Measurements from ENCODE around the gene MECP2. TPM values are rescaled to one million over a fixed set of nuclear protein-coding genes. Genes with fewer than 3 reads are reported as not detected.

Gene MECP2
- total RNA-seq, 1 experiment from 2014 or later: 20.4 TPM

GRCh38 chrX:154032653-154033052 is 64.9 kb downstream of the MECP2 start:
- Histone ChIP-seq H3K9me3 (ENCODE audit: low read length) (no peaks in the 10 kb centered on the region), H3K79me2 (ENCODE audit: low read length) (peaks cover 6% of the 10 kb centered on the region; the same call in 1 of the 2 replicates), H2AFZ (ENCODE audit: low read length) (no peak overlapping the region), H4K20me1 (ENCODE audit: insufficient read depth, low read depth, low read length) (no peaks in the 10 kb centered on the region), H3K9ac (ENCODE audit: low read length) (no peak overlapping the region), H3K4me2 (ENCODE audit: low read depth, low read length, poor library complexity, severe bottlenecking) (no peak overlapping the region), H3K4me1 (ENCODE audit: low read length) (no peaks in the 10 kb centered on the region), H3K27me3 (ENCODE audit: low read length) (no peaks in the 10 kb centered on the region), H3K9me2 (replicated peaks; ENCODE audit: insufficient read depth, low read length) (no peaks in the 10 kb centered on the region), H3K36me3 (ENCODE audit: insufficient read depth, low read length) (no peaks in the 10 kb centered on the region), H3K4me3 (ENCODE audit: low read length) (no peak overlapping the region), H3K27ac (ENCODE audit: low read length) (no peak overlapping the region)
- no peak for DNase-seq

- Histone ChIP-seq H3K4me2 (ENCODE audit: low read depth, low read length, poor library complexity, severe bottlenecking) (no peak overlapping the region), H3K36me3 (ENCODE audit: insufficient read depth, low read length) (no peaks in the 10 kb centered on the region), H3K4me1 (ENCODE audit: low read length) (no peaks in the 10 kb centered on the region), H3K9ac (ENCODE audit: low read length) (no peak overlapping the region), H3K27ac (ENCODE audit: low read length) (no peak overlapping the region), H3K27me3 (ENCODE audit: low read length) (no peaks in the 10 kb centered on the region), H4K20me1 (ENCODE audit: insufficient read depth, low read depth, low read length) (no peaks in the 10 kb centered on the region), H2AFZ (ENCODE audit: low read length) (no peak overlapping the region), H3K4me3 (ENCODE audit: low read length) (no peak overlapping the region), H3K79me2 (ENCODE audit: low read length) (peaks cover 6% of the 10 kb centered on the region; the same call in 1 of the 2 replicates), H3K9me2 (replicated peaks; ENCODE audit: insufficient read depth, low read length) (no peaks in the 10 kb centered on the region), H3K9me3 (ENCODE audit: low read length) (no peaks in the 10 kb centered on the region)
- DNase-seq: no peak
Observed at GRCh38 chrX:154032160-154032559, 65.4 kb downstream of the MECP2 start.

GRCh38 chrX:154030715-154031305 is 66.7 kb downstream of the MECP2 start:
- Histone ChIP-seq H3K27ac (ENCODE audit: low read length) (no peak overlapping the region), H4K20me1 (ENCODE audit: insufficient read depth, low read depth, low read length) (no peaks in the 10 kb centered on the region), H3K79me2 (ENCODE audit: low read length) (peaks cover 3% of the 10 kb centered on the region; the same call in 1 of the 2 replicates), H3K4me2 (ENCODE audit: low read depth, low read length, poor library complexity, severe bottlenecking) (no peak overlapping the region), H3K4me1 (ENCODE audit: low read length) (no peaks in the 10 kb centered on the region), H3K9me2 (replicated peaks; ENCODE audit: insufficient read depth, low read length) (no peaks in the 10 kb centered on the region), H3K36me3 (ENCODE audit: insufficient read depth, low read length) (no peaks in the 10 kb centered on the region), H3K4me3 (ENCODE audit: low read length) (no peak overlapping the region), H3K9me3 (ENCODE audit: low read length) (no peaks in the 10 kb centered on the region), H3K9ac (ENCODE audit: low read length) (no peak overlapping the region), H3K27me3 (ENCODE audit: low read length) (no peaks in the 10 kb centered on the region), H2AFZ (ENCODE audit: low read length) (no peak overlapping the region)
- DNase-seq: no peak

GRCh38 chrX:154030266-154030665 is 67.3 kb downstream of the MECP2 start:
- Histone ChIP-seq H3K4me2 (ENCODE audit: low read depth, low read length, poor library complexity, severe bottlenecking) (no peak overlapping the region), H3K4me1 (ENCODE audit: low read length) (no peaks in the 10 kb centered on the region), H2AFZ (ENCODE audit: low read length) (no peak overlapping the region), H3K27ac (ENCODE audit: low read length) (no peak overlapping the region), H3K9me2 (replicated peaks; ENCODE audit: insufficient read depth, low read length) (no peaks in the 10 kb centered on the region), H3K4me3 (ENCODE audit: low read length) (no peak overlapping the region), H3K9me3 (ENCODE audit: low read length) (no peaks in the 10 kb centered on the region), H3K27me3 (ENCODE audit: low read length) (no peaks in the 10 kb centered on the region), H3K79me2 (ENCODE audit: low read length) (peaks cover 3% of the 10 kb centered on the region; the same call in 1 of the 2 replicates), H3K36me3 (ENCODE audit: insufficient read depth, low read length) (no peaks in the 10 kb centered on the region), H4K20me1 (ENCODE audit: insufficient read depth, low read depth, low read length) (no peaks in the 10 kb centered on the region), H3K9ac (ENCODE audit: low read length) (no peak overlapping the region)
- DNase-seq: no peak

GRCh38 chrX:154029439-154029838 is 68.1 kb downstream of the MECP2 start:
- Histone ChIP-seq H3K4me3 (ENCODE audit: low read length) (no peak overlapping the region), H3K27ac (ENCODE audit: low read length) (no peak overlapping the region), H3K9me3 (ENCODE audit: low read length) (no peaks in the 10 kb centered on the region), H3K4me1 (ENCODE audit: low read length) (no peaks in the 10 kb centered on the region), H3K36me3 (ENCODE audit: insufficient read depth, low read length) (no peaks in the 10 kb centered on the region), H3K9ac (ENCODE audit: low read length) (no peak overlapping the region), H3K79me2 (ENCODE audit: low read length) (no peaks in the 10 kb centered on the region; the same call in 1 of the 2 replicates), H3K9me2 (replicated peaks; ENCODE audit: insufficient read depth, low read length) (no peaks in the 10 kb centered on the region), H2AFZ (ENCODE audit: low read length) (no peak overlapping the region), H4K20me1 (ENCODE audit: insufficient read depth, low read depth, low read length) (no peaks in the 10 kb centered on the region), H3K27me3 (ENCODE audit: low read length) (no peaks in the 10 kb centered on the region), H3K4me2 (ENCODE audit: low read depth, low read length, poor library complexity, severe bottlenecking) (no peak overlapping the region)
- DNase-seq: no peak

GRCh38 chrX:154028502-154029184 is 68.9 kb downstream of the MECP2 start:
- Histone ChIP-seq H3K79me2 (ENCODE audit: low read length) (no peaks in the 10 kb centered on the region; the same call in 1 of the 2 replicates), H3K27ac (ENCODE audit: low read length) (no peak overlapping the region), H3K4me2 (ENCODE audit: low read depth, low read length, poor library complexity, severe bottlenecking) (no peak overlapping the region), H3K4me1 (ENCODE audit: low read length) (no peaks in the 10 kb centered on the region), H3K27me3 (ENCODE audit: low read length) (no peaks in the 10 kb centered on the region), H2AFZ (ENCODE audit: low read length) (no peak overlapping the region), H3K9me3 (ENCODE audit: low read length) (no peaks in the 10 kb centered on the region), H3K4me3 (ENCODE audit: low read length) (no peak overlapping the region), H4K20me1 (ENCODE audit: insufficient read depth, low read depth, low read length) (no peaks in the 10 kb centered on the region), H3K9me2 (replicated peaks; ENCODE audit: insufficient read depth, low read length) (no peaks in the 10 kb centered on the region), H3K9ac (ENCODE audit: low read length) (no peak overlapping the region), H3K36me3 (ENCODE audit: insufficient read depth, low read length) (no peaks in the 10 kb centered on the region)
- DNase-seq: no peak

GRCh38 chrX:154027986-154028385 is 69.5 kb downstream of the MECP2 start:
- Histone ChIP-seq H4K20me1 (ENCODE audit: insufficient read depth, low read depth, low read length) (no peaks in the 10 kb centered on the region), H3K9me2 (replicated peaks; ENCODE audit: insufficient read depth, low read length) (no peaks in the 10 kb centered on the region), H3K9ac (ENCODE audit: low read length) (no peak overlapping the region), H3K4me1 (ENCODE audit: low read length) (peaks cover under 1% of the 10 kb centered on the region; the same call in 1 of the 2 replicates), H3K9me3 (ENCODE audit: low read length) (no peaks in the 10 kb centered on the region), H3K4me2 (ENCODE audit: low read depth, low read length, poor library complexity, severe bottlenecking) (no peak overlapping the region), H3K36me3 (ENCODE audit: insufficient read depth, low read length) (no peaks in the 10 kb centered on the region), H3K79me2 (ENCODE audit: low read length) (no peaks in the 10 kb centered on the region), H3K4me3 (ENCODE audit: low read length) (no peak overlapping the region), H3K27ac (ENCODE audit: low read length) (no peak overlapping the region), H2AFZ (ENCODE audit: low read length) (no peak overlapping the region), H3K27me3 (ENCODE audit: low read length) (no peaks in the 10 kb centered on the region)
- DNase-seq: no peak

- H3K36me3 ChIP-seq (ENCODE audit: insufficient read depth, low read length): no peaks in the 10 kb centered on the region
- DNase-seq: no peak
- H3K4me2 ChIP-seq (ENCODE audit: low read depth, low read length, poor library complexity, severe bottlenecking): no peak overlapping the region
Observed at GRCh38 chrX:154027022-154027402, 70.5 kb downstream of the MECP2 start.

More at GRCh38 chrX:154027022-154027402, 70.5 kb downstream of the MECP2 start:
- Histone ChIP-seq H3K27ac (ENCODE audit: low read length) (no peak overlapping the region), H3K27me3 (ENCODE audit: low read length) (no peaks in the 10 kb centered on the region), H2AFZ (ENCODE audit: low read length) (no peak overlapping the region), H3K4me3 (ENCODE audit: low read length) (no peak overlapping the region), H3K9me3 (ENCODE audit: low read length) (no peaks in the 10 kb centered on the region), H3K9me2 (replicated peaks; ENCODE audit: insufficient read depth, low read length) (no peaks in the 10 kb centered on the region), H3K4me1 (ENCODE audit: low read length) (peaks cover 10% of the 10 kb centered on the region), H3K9ac (ENCODE audit: low read length) (no peak overlapping the region), H4K20me1 (ENCODE audit: insufficient read depth, low read depth, low read length) (no peaks in the 10 kb centered on the region), H3K79me2 (ENCODE audit: low read length) (no peaks in the 10 kb centered on the region)
